Measurements from ENCODE around the gene ABHD2. TPM values are rescaled to one million over a fixed set of nuclear protein-coding genes. Genes with fewer than 3 reads are reported as not detected.

The ABHD2 gene
- total RNA-seq, 4 donors from 2014 or later: 50.0 to 79.9 (median 65.2) TPM

DNA sequence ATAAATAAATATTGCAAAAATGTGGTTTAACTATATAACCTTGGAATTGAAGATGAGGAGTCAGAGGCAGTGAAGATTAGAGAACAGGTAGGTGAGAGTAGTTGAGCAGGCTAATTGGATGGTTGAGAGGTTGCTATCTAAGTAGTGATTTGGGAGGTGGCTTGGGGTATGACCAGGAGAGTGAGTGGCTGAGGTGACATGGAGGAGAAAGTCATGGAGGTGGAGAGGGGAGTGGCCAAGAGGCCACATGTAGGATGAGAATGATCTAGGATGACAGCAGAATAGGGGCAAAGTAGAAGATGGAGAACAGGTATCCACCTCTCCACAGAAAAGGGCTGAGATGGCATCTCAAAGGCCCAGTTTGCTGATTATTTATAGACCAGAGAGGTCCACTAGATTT lies 143.6 kb downstream of the ABHD2 start:
- TF ChIP-seq, protein P1, sequence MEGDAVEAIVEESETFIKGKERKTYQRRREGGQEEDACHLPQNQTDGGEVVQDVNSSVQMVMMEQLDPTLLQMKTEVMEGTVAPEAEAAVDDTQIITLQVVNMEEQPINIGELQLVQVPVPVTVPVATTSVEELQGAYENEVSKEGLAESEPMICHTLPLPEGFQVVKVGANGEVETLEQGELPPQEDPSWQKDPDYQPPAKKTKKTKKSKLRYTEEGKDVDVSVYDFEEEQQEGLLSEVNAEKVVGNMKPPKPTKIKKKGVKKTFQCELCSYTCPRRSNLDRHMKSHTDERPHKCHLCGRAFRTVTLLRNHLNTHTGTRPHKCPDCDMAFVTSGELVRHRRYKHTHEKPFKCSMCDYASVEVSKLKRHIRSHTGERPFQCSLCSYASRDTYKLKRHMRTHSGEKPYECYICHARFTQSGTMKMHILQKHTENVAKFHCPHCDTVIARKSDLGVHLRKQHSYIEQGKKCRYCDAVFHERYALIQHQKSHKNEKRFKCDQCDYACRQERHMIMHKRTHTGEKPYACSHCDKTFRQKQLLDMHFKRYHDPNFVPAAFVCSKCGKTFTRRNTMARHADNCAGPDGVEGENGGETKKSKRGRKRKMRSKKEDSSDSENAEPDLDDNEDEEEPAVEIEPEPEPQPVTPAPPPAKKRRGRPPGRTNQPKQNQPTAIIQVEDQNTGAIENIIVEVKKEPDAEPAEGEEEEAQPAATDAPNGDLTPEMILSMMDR (IDR thresholded peaks at IDR 0.05; ENCODE audit: low read depth): no peak

DNA sequence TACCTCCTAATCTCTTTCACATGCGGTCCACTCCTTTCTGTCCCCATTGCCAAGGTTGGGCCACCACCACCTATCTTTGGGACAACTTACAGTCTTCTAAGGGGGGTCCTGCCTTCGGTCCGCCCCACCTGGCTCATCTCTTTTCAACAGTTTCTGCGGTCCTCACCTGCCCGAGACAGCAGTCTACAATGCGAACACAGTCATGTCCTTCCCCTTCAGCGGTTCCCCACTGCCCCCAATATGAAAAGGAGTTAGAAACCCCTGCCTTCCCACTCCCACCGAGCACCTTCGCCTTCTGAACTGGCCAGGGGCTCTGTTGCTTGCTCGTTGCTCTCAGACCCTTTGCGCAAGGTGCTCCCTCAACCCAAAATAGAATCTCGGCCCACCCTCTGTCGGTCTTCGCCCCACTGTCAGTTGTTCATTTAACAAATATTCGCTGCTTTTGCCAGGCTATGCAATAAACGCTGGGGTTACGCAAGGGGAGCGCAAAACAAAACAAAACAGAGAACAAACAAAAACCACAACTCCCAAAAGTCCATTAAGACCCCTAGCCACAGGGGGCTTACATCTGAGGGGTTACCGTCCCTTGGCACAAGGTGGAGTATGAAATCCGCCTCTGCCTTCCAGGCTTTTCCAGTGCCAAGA lies 154.9 kb downstream of the ABHD2 start:
- TF ChIP-seq, protein P1 (IDR thresholded peaks at IDR 0.05; ENCODE audit: low read depth): no peak

DNA sequence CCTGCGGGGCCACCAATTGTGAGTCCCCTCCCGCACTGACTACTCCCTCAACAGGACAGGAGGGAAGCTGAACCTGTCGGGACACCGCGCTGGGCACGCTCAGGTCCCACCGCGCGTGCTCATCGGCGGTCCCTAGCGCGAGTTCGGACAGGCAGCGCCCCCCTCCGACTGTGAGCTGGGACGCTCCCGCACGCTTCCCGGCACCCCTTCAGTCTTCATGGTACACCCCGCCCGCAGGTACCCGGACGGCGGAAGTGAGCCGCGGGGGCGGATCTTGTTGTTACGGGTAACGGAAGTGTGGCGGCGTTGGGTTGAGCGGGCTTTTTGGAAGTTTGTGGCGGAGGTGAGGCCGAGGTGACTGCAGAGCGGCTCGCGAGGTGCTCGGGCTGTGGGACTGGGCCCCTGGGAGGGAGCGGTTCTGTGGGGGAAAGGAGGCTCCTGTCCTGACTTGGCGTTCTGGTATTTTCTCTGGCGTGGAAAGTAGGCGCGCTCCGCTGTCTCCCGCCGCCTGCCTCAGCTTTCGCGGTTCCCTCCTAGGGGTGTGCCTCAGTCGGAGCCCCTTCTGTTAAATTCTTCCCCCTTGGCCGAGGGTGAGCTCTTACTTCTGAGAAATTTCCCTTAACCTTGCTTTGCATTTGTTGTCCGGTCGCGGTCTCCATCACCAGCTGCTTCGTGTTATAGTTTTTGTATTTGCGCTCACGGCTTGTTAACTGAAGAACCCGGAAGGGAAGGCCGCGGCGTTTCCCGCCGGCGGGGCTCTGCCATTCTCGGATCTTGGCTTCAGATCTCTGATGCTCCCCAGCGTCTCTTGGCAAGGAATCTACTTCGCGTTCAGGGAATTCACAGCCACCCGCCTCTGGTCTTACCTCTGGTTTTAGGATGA lies 155.7 kb downstream of the ABHD2 start, which contains the start of gene FANCI:
FANCI (plus strand) TSS at position 289 of the 883 bp plus-strand sequence. CDS start 3,669 bp downstream, outside the sequence.
- TF ChIP-seq, protein P1 (IDR thresholded peaks at IDR 0.05; ENCODE audit: low read depth): no peak

DNA sequence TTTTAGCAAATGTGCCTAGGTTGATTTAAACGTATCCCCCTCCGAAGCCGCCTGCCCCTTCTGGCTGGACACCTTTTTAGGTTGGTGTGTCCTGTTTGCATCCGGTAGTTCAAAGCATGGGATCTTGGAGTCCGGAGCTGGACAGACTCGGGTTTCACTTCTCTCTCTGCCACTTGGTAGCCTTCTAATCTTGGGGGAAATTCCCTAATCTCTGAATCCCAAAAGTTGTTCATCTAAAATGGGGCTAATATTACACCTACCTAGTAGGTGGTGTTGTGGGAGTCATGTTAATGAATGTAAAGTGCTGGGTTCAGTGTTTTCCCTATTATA lies 156.3 kb downstream of the ABHD2 start:
- TF ChIP-seq, protein P1 (IDR thresholded peaks at IDR 0.05; ENCODE audit: low read depth): no peak

DNA sequence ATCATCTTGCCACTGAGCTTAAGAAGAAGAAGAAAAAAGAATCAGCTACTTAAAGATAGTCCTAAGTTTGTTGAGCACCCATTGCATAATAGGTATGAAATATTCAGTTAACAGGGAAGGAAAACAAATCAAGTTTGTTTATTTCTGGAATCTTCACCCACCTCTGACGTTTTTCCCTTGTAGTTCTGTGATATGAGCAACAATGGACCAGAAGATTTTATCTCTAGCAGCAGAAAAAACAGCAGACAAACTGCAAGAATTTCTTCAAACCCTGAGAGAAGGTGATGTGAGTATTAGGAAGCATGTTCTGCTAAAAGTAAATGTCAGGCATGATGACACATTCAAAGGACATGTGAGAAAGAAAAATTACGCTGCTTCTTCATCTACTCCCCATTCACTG lies 159.2 kb downstream of the ABHD2 start:
- TF ChIP-seq, protein P1 (IDR thresholded peaks at IDR 0.05; ENCODE audit: low read depth): no peak

DNA sequence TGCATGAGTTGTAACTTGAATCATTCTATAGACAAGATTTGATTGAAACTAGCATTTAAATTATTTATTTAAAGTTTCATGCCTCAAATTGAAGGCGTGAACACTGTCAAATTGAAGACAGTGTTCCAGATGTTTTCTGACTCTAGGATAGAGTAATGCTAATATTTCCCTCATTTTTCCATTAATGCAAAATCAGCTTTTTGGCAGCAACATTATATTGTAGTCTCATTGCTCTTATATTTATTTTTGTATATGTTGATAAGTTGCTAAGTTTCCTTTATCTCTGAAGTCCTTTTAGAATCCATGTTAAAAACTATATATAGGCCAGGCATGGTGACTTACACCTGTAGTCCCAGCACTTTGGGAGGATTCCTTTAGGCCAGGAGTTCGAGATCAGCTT lies 160.3 kb downstream of the ABHD2 start:
- TF ChIP-seq, protein P1 (IDR thresholded peaks at IDR 0.05; ENCODE audit: low read depth): no peak

Small RNA genes lying within 50 kb of the gene (small RNA-seq; reads per million reads assigned to genes)
- gene RNU7-195P: not detected

Other genes with a start within 250 kb of the ABHD2 start
- gene HAPLN3, start 192.9 kb upstream of the ABHD2 start, total RNA-seq: 10 to 100 TPM in 2 of 4 donors, 1 to 10 TPM in 2; 3.9 to 18.8 (median 8.9) TPM
- 100 to 1,000 TPM; 213 to 446 (median 343) TPM for gene MFGE8, start 175.1 kb upstream of the ABHD2 start, total RNA-seq
- not detected for gene RLBP1, start 133.1 kb downstream of the ABHD2 start, total RNA-seq
- 10 to 100 TPM in 1 of 4 donors, 1 to 10 TPM in 3; 4.4 to 30.1 (median 7.8) TPM for gene FANCI, start 155.5 kb downstream of the ABHD2 start, total RNA-seq
- gene POLG, start 246.4 kb downstream of the ABHD2 start, total RNA-seq: 100 to 1,000 TPM in 1 of 4 donors, 10 to 100 TPM in 3; 37.3 to 111 (median 53.3) TPM